ENCODE data around the gene SH3RF1. TPM values are rescaled to one million over a fixed set of nuclear protein-coding genes. Genes with fewer than 3 reads are reported as not detected.

Gene SH3RF1
- total and polyA plus RNA-seq, 8 donors = 4.0 to 30.6 (median 12.7) TPM

GRCh38 chr4:169070071-169070894, 200.5 kb downstream of the SH3RF1 start:
- no peaks in the 10 kb centered on the region for H3K27me3 ChIP-seq
- no peaks in the 10 kb centered on the region for H3K9me3 ChIP-seq
- peak; percentile 79 to 92 (median 84) for ATAC-seq
- WGBS, 2 donors = 25 to 36% methylated on average over 16 of the region's 16 CpGs
- no peak overlapping the region for H3K4me3 ChIP-seq
- DNase-seq = peak in 3 of 6 donors; percentile 38 to 55 (median 54)
- peak overlapping the region; percentile 14 to 82 (median 55) for H3K27ac ChIP-seq
- TF ChIP-seq CTCF (IDR thresholded peaks at IDR 0.05) = no peak
- no peak for FAIRE-seq
- no peaks in the 10 kb centered on the region for H3K36me3 ChIP-seq
- H3K4me1 ChIP-seq = peaks cover 0 to 14% (median 0%) of the 10 kb centered on the region in 3 donors
- intact Hi-C loops (cut with DNase I) = no loop called here

GRCh38 chr4:169068423-169068822, 202.3 kb downstream of the SH3RF1 start:
- Histone ChIP-seq H3K4me1 (peaks cover 0 to 14% (median 0%) of the 10 kb centered on the region in 3 donors), H3K36me3 (no peaks in the 10 kb centered on the region), H3K4me3 (no peak overlapping the region), H3K9me3 (no peaks in the 10 kb centered on the region), H3K27me3 (no peaks in the 10 kb centered on the region), H3K27ac (peak overlapping the region in 1 of 4 donors; percentile 17)
- WGBS, 2 donors = 92 to 93% methylated on average over 8 of the region's 8 CpGs
- intact Hi-C loops (cut with DNase I) = no loop called here
- ATAC-seq = no peak
- TF ChIP-seq CTCF (IDR thresholded peaks at IDR 0.05) = no peak
- no peak for FAIRE-seq
- no peak for DNase-seq

- H3K9me3 ChIP-seq = no peaks in the 10 kb centered on the region
- no peak overlapping the region for H3K27ac ChIP-seq
- TF ChIP-seq CTCF (IDR thresholded peaks at IDR 0.05) = no peak
- H3K36me3 ChIP-seq = no peaks in the 10 kb centered on the region
- H3K4me1 ChIP-seq = peaks cover 0 to 22% (median 9%) of the 10 kb centered on the region in 3 donors
- H3K4me3 ChIP-seq = no peak overlapping the region
- H3K27me3 ChIP-seq = no peaks in the 10 kb centered on the region
- intact Hi-C loops (cut with DNase I) = no loop called here
- DNase-seq = no peak
- ATAC-seq = no peak
- FAIRE-seq = no peak
- 95 to 96% methylated on average over 5 of the region's 5 CpGs for WGBS, 2 donors
Observed at GRCh38 chr4:169066934-169067333, 203.8 kb downstream of the SH3RF1 start.

- TF ChIP-seq CTCF (IDR thresholded peaks at IDR 0.05) = no peak
- 88 to 90% methylated on average over 2 of the region's 2 CpGs for WGBS, 2 donors
- Histone ChIP-seq H3K27ac (no peak overlapping the region), H3K27me3 (no peaks in the 10 kb centered on the region), H3K36me3 (no peaks in the 10 kb centered on the region), H3K4me3 (no peak overlapping the region), H3K9me3 (no peaks in the 10 kb centered on the region), H3K4me1 (peaks cover 0 to 9% (median 8%) of the 10 kb centered on the region in 3 donors)
- intact Hi-C loops (cut with DNase I) = no loop called here
- ATAC-seq (no peak), DNase-seq (no peak), FAIRE-seq (no peak)
Observed at GRCh38 chr4:169064296-169064695, 206.5 kb downstream of the SH3RF1 start.

- FAIRE-seq (no peak), DNase-seq (no peak), ATAC-seq (no peak)
- WGBS, 2 donors = 80 to 86% methylated on average over 3 of the region's 3 CpGs
- Histone ChIP-seq H3K36me3 (no peaks in the 10 kb centered on the region), H3K9me3 (no peaks in the 10 kb centered on the region), H3K27me3 (no peaks in the 10 kb centered on the region), H3K4me3 (no peak overlapping the region), H3K4me1 (peaks cover 0 to 9% (median 8%) of the 10 kb centered on the region in 3 donors), H3K27ac (no peak overlapping the region)
- intact Hi-C loops (cut with DNase I) = no loop called here
- TF ChIP-seq CTCF (IDR thresholded peaks at IDR 0.05) = no peak
Observed at GRCh38 chr4:169063441-169063840, 207.3 kb downstream of the SH3RF1 start.

All from pancreas (tissue), 10 donors.